GM15510 (cell line): ENCODE results near the gene FLNB.

Source experiments
- POLR2A ChIP-seq: IDR thresholded peaks from 3 replicates; pipeline ENCODE4 v1.6.1; 2011; ENCODE audit warnings: borderline replicate concordance; ENCODE audit not compliant: insufficient read length; ENCODE audit errors: extremely low read depth

FLNB gene

GRCh38 chr3:58008141-58009025 lies at the start of gene FLNB:
FLNB (plus strand) TSS chr3:58008422; CDS start chr3:58008565, 143 bp downstream.
- TF ChIP-seq POLR2A: peak; percentile 67

GRCh38 chr3:57958642-57959422 lies 49.4 kb upstream of the FLNB start:
- no peak for TF ChIP-seq POLR2A

- TF ChIP-seq POLR2A: no peak
Observed at GRCh38 chr3:57959423-57960173, 48.6 kb upstream of the FLNB start.

GRCh38 chr3:57960174-57960505 lies 48.1 kb upstream of the FLNB start:
- TF ChIP-seq POLR2A: no peak

GRCh38 chr3:57961177-57961827 lies 46.9 kb upstream of the FLNB start:
- TF ChIP-seq POLR2A: no peak

GRCh38 chr3:57961828-57962447 lies 46.3 kb upstream of the FLNB start:
- no peak for TF ChIP-seq POLR2A

- TF ChIP-seq POLR2A: no peak
Observed at GRCh38 chr3:57962448-57962834, 45.8 kb upstream of the FLNB start.

- no peak for TF ChIP-seq POLR2A
Observed at GRCh38 chr3:57963811-57964346, 44.3 kb upstream of the FLNB start.

- no peak for TF ChIP-seq POLR2A
Observed at GRCh38 chr3:57966829-57967228, 41.4 kb upstream of the FLNB start.

GRCh38 chr3:57967590-57967989 lies 40.6 kb upstream of the FLNB start:
- TF ChIP-seq POLR2A: no peak

GRCh38 chr3:57968501-57968900 lies 39.7 kb upstream of the FLNB start:
- no peak for TF ChIP-seq POLR2A

- no peak for TF ChIP-seq POLR2A
Observed at GRCh38 chr3:57971975-57972374, 36.2 kb upstream of the FLNB start.

GRCh38 chr3:57972531-57973111 lies 35.6 kb upstream of the FLNB start:
- TF ChIP-seq POLR2A: no peak
